Measurements from ENCODE around the gene SBDS.
"Not testable (repeated sequence)": the region's sequence is repeated elsewhere in the genome, so short reads cannot be mapped to it uniquely, and the experiment has no call there.

Gene SBDS

DNA sequence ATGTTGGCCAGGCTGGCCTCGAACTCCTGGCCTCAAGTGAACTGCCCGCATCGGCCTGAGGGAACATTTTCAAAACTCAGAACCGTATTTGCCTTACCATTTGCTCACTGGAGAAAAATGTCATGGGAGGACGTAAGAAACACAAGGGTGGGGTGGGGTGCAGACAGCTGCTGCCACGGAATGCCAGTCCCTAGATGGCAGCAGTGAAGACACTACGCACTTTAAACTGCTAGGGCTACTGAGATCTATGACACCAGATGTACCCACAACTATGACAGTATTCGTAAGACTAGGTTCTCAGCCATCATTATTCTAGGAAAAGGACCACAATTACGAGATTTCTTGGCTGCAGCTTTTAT, 716 bp downstream of the SBDS start:
- DNase-seq (ENCODE audit: low read depth), result peak; percentile 84

DNA sequence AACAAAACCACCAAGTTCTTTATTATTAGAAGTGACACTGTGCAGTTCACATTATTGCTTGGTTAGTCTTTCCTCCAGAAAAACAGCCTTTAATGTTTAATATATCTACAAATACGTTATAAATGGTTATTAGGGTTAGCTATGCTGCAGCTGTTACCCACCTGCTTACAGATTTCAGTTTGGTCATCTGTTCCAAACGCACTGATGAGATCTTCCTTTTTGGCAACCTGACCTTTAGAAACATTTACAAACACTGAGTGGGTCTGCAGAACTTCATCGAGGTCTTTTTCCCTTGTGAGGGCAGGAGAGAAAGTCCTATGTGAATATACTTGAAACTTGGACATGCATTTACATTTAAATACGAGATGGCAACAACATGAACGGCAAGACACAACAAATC, 1.3 kb downstream of the SBDS start:
- DNase-seq (ENCODE audit: low read depth), result not testable (repeated sequence)

DNA sequence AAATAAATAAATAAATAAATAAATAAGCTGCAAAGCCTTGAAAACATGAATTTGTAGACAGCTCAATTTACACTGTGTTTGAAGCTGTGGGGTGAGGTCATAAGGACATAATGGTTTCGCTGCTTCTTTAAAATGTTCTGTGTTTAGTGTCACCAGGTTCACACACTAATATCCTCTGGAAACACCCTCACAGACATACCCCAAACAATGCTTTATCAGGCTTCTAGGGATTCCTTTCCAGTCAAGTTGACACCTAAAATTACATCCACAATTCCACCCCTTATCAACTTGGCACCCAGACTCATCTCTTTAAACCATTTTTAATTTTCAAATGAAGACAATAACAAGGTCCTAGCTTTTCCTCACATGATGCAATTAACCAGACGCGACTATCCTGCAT, 5.8 kb downstream of the SBDS start:
- not testable (repeated sequence) for DNase-seq (ENCODE audit: low read depth)

- not testable (repeated sequence) for DNase-seq (ENCODE audit: low read depth)
These were observed 15.1 kb downstream of the SBDS start for GRCh38 chr7:66980336-66980735.

GRCh38 chr7:66979013-66979412, 16.4 kb downstream of the SBDS start:
- DNase-seq (ENCODE audit: low read depth), result not testable (repeated sequence)

GRCh38 chr7:66978312-66978711, 17.1 kb downstream of the SBDS start:
- not testable (repeated sequence) for DNase-seq (ENCODE audit: low read depth)

DNA sequence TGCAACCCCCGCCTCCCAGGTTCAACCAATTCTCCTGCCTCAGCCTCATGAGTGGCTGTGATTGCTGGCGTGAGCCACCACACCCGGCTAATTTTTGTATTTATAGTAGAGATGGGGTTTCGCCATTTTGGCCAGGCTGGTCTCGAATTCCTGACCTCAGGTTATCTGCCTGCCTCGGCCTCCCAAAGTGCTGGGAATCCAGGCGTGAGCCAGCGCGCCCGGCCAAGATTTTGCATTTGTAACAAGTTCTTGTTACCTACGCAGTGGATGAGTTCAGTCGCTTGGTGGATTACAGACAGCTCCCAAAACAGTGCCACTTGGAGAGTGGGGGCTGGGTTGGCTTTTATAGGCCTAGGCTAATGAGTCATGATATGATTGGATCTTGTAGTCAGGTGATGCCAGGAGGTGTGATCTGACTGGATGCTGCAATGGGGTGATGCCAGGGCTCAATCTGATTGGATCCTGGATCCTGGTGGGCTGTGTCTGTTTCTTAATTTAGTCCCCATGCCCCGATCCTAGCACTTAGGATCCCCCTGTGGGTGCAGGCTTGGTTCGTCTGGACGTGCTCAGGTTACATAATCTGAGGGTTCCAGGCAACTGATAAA, 20.3 kb downstream of the SBDS start:
- DNase-seq (ENCODE audit: low read depth), result no peak

GRCh38 chr7:66970310-66970709, 25.1 kb downstream of the SBDS start:
- DNase-seq (ENCODE audit: low read depth), result no peak

- not testable (repeated sequence) for DNase-seq (ENCODE audit: low read depth)
These were observed 26.4 kb downstream of the SBDS start for GRCh38 chr7:66969001-66969400.

GRCh38 chr7:66967029-66967428, 28.4 kb downstream of the SBDS start:
- no peak for DNase-seq (ENCODE audit: low read depth)

DNA sequence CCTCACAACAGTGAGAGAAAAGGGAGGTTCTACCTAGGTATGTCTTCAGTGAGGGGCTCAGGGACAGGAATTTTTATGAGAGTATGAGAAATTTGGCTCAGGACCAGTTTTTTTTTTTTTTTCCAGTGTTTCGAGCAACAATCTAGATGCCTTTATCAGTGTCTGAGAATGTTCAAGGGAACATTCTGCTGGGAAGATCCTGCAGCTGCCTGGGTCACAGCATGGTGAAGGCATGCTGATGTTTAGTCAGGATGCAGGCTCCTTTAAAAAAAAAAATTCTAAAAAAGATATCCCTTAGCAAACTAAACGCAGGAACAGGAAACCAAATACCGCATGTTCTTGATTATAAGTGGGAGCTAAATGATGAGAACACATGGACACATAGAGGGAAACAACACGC, 31.0 kb downstream of the SBDS start:
- peak; percentile 19 for DNase-seq (ENCODE audit: low read depth)

DNA sequence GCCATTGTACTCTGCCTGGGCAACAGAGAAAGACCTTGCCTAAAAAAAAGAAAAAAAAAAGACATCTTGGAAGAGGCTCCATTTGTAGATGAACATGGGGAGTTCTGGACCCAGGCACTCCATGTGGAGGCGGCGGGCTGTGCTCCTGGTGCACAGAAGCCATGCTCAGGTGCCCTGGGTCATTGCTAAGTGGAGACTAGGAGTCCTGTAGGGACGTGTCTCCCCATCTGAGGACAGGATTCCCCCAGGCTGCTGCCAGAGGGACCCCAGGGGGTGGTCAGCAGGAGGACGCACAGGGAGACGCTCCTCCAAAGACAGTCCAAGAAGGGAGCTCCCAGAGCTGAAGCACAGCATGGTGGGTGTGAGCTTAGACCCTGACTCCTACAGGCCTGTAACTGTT, 34.3 kb downstream of the SBDS start:
- no peak for DNase-seq (ENCODE audit: low read depth)

- no peak for DNase-seq (ENCODE audit: low read depth)
These were observed 35.2 kb downstream of the SBDS start for GRCh38 chr7:66960192-66960591.

GRCh38 chr7:66958538-66959350, 36.6 kb downstream of the SBDS start:
- DNase-seq (ENCODE audit: low read depth), result no peak

- no peak for DNase-seq (ENCODE audit: low read depth)
These were observed 37.6 kb downstream of the SBDS start for GRCh38 chr7:66957595-66958290.

DNA sequence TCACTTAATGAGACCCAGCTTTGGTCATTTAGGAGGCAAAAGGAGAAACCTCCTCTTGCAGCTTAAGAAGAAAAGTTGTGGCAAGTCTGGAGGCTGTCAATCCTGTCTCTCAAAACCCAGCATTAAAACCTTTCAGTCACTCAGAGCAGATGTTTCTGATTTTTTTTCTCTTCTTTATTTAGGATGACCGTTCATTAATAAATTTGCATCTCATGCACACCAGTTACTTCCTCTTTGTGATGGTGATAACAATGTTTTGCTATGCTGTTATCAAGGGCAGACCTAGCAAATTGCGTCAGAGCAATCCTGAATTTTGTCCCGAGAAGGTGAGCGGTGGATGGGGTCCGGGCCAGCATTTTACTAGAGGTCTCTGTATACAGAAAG, 42.4 kb downstream of the SBDS start:
- no peak for DNase-seq (ENCODE audit: low read depth)

- DNase-seq (ENCODE audit: low read depth), result peak; percentile 94
These were observed 42.9 kb downstream of the SBDS start for GRCh38 chr7:66952343-66953043.

DNA sequence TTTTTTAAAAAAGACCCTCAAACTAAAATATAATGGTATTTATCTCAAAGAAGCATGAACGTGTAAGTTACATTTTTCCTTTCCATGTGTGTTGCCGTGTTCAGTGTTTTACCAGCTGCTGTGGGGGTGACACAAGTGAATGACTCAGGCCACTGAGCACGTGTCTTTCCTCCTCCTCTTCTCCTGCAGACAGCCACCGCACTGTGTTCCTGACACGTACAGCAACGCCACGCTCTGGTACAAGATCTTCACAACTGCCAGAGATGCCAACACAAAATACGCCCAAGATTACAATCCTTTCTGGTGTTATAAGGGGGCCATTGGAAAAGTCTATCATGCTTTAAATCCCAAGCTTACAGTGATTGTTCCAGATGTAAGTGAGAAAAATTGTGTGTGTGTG, 44.6 kb downstream of the SBDS start:
- peak; percentile 53 for DNase-seq (ENCODE audit: low read depth)

DNA sequence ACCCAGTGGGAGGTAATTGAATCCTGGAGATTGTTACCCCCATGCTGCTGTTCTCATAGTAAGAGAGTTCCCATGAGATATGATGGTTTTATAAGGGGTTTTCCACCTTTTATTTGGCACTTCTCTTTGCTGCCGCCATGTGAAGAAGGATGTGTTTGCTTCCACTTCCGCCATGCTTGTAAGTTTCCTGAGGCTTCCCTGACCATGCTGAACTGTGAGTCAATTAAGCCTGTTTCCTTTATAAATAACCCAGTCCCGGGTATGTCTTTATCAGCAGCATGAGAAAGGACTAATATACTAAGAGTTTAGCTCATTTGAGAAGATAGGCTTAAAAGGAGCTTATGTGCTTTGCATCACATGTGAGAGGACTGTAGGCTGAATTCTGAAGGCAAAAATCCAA, 45.1 kb downstream of the SBDS start:
- DNase-seq (ENCODE audit: low read depth), result peak; percentile 17

- no peak for DNase-seq (ENCODE audit: low read depth)
These were observed 46.8 kb downstream of the SBDS start for GRCh38 chr7:66948480-66949109.

DNA sequence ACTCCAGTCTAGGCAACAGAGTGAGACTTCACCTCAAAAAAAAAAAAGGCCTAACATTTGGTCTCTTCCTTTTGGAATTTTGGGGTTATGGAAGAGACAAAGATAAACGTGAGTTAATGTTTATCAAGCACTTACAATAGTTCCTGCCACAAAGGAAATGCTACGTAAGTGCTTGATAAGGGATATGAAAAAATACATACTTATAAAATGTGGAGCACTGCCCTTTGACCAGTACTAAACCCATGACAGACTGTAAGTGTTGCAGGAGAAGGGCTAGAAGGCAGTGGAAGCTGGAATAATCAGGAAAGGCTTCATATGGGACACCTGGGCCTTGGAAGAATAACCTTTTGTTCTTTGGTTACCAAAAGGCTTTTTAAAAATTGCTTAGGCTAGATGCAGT, 48.8 kb downstream of the SBDS start:
- no peak for DNase-seq (ENCODE audit: low read depth)

- DNase-seq (ENCODE audit: low read depth), result no peak
These were observed 56.1 kb downstream of the SBDS start for GRCh38 chr7:66939325-66939724.

Measured in ELR (cell line).